Right cardiac atrium (tissue), 5 donors: ENCODE results near the gene DNMT3A. TPM values are rescaled to one million over a fixed set of nuclear protein-coding genes. Genes with fewer than 3 reads are reported as not detected.
A peak's percentile ranks its signal among the peaks of the same experiment; 100 is the strongest.

Source experiments
- ATAC-seq, 2 donors: fragments of 200-7000 bp; cut with Tn5 transposase; one replicate each; pipeline versions ENCODE4 v1.8.0 to v1.9.1; 2020; ENCODE audit warnings: moderate library complexity in 2 of 2, mild to moderate bottlenecking in 1 of 2
- DNase-seq, 3 donors: peaks; one replicate each; pipeline ENCODE4 v3.0.0-alpha.2; 2020
- H3K27ac ChIP-seq: one replicate; pipeline ENCODE4 v1.5.1; 2013; ENCODE audit warnings: mild to moderate bottlenecking, low read length, control low read depth, moderate library complexity
- H3K27me3 ChIP-seq: one replicate; pipeline ENCODE4 v1.6.1; 2013; ENCODE audit not compliant: control insufficient read depth, insufficient read depth
- H3K4me1 ChIP-seq: one replicate; pipeline ENCODE4 v1.6.1; 2013; ENCODE audit warnings: low read length; ENCODE audit not compliant: control insufficient read depth, insufficient read depth
- H3K4me3 ChIP-seq: one replicate; pipeline ENCODE4 v1.5.1; 2013; ENCODE audit warnings: low read length, control low read depth
- H3K9me3 ChIP-seq: one replicate; pipeline ENCODE4 v1.6.1; 2013; ENCODE audit warnings: low read length; ENCODE audit not compliant: control insufficient read depth
- WGBS: extraction: QIAGEN DNeasy Blood & Tissue Kit; methylation state at CpG from one replicate; pipeline ENCODE4 v1.1.7; 2013; 5-methylcytosine and 5-hydroxymethylcytosine counted together
- intact Hi-C, 4 donors: fragments of 100-400 bp; cut with DNase I; formaldehyde crosslinking; loops; one replicate each; pipeline versions ENCODE4 v1.11.0 to v1.14.0; 2022 to 2023
- polyA plus RNA-seq: library from polyadenylated mRNA; stranded (reverse); fragments of 200-250 nt; gene quantifications from one replicate; pipeline ENCODE4 v1.2.3, GENCODE V29; 2013
- total RNA-seq, 4 donors: library from RNA; stranded (reverse); fragmentation: NEBNext Ultra II Directional; extraction: Animal tissue kit (Norgen Biotek cat#: 25700); gene quantifications; one replicate each; pipeline ENCODE4 v1.2.1, GENCODE V29; 2021
- donor health status: healthy with polysubstance abuse.
- donor health status: DM: no; HTN: yes; CAD: no.
- donor health status: DM: no; HTN: no; CAD: no.
- donor health status: DM: no; HTN: yes; CAD: no; lungs with severe emphysema.
- donor health status: DM: yes; HTN: yes; CAD: no.

DNMT3A gene
- total and polyA plus RNA-seq, 5 donors, result 9.9 to 22.9 (median 20.2) TPM

DNA sequence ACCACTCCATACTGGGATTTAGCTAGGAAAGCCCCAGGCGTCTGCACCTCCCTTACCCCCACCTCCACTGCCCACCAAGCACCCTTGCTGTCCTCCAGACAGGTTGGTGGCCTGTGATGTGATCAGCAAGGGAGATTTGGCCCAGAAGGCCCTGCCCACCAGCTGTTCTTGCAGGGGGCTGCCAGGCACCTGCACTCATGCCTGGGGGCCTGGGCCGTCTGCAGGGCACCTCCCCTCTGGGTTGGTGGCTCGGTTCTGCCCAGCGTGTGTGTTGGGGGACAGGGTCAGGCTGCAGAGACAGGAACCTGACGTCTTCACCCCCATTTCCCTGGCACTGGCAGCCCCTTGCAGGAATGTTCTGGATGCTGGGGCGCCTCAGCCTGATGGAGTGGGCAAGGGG lies 5.8 kb downstream of the DNMT3A start:
- peaks cover 14% of the 10 kb centered on the region for H3K4me1 ChIP-seq

DNA sequence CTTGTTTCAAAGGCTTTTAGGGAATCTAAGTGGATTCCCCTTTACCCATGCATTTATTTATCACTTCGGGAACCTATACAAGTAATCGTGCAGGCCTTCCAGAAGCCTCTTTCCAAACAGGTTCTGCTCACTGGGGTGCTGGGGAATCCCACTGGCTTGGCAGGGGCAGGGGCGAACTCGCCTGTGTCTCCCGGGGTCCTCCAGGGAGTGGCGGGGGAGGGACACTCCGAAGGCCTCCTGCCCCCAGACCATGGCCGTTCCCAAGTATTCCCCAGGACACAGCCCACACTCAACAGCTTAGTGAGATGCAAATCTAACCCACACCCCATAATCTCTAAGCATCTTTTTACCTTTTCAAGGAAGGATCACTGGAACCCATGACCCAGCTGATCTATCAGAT lies 6.5 kb downstream of the DNMT3A start:
- no peaks in the 10 kb centered on the region for H3K9me3 ChIP-seq
- intact Hi-C loops, result loop anchor here in 1 of 4 donors (10.0 kb wide), 1 partner anchor 60 kb away; no protein-coding TSS in a partner anchor
- DNase-seq (no peak), ATAC-seq (no peak)
- peaks cover 14% of the 10 kb centered on the region for H3K4me1 ChIP-seq
- H3K27ac ChIP-seq, result no peak overlapping the region
- no peaks in the 10 kb centered on the region for H3K27me3 ChIP-seq
- H3K4me3 ChIP-seq, result no peak overlapping the region
- WGBS, result 78% methylated on average over 8 of the region's 8 CpGs

More for the DNA sequence above, 5.8 kb downstream of the DNMT3A start:
- ATAC-seq (no peak), DNase-seq (no peak)
- WGBS, result 65% methylated on average over 6 of the region's 6 CpGs
- Histone ChIP-seq H3K27me3 (no peaks in the 10 kb centered on the region), H3K27ac (no peak overlapping the region), H3K4me3 (no peak overlapping the region), H3K9me3 (no peaks in the 10 kb centered on the region)
- intact Hi-C loops, result loop anchor here in 1 of 4 donors (10.0 kb wide), 1 partner anchor 61 kb away; no protein-coding TSS in a partner anchor

DNA sequence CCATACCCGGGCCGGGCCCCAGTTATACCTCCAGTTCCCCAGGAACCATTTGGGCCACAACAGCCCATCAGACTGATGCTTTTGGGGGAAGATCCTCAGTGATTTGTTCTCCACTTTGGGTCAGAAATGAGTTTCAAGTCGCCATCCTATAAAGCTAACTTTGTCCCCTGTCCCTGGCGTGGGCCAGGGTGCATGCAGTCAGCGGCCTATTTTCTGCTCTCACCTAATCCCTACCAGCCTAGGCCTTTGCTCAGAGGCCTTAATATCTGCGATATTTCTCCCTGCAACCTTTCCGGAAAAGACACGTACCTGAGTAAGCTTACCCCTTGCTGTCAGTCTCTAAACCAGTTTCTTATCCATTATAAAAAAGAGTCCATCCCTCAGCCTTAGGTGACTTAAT lies 7.2 kb downstream of the DNMT3A start:
- intact Hi-C loops, result loop anchor here in 1 of 4 donors (10.0 kb wide), 1 partner anchor 60 kb away; no protein-coding TSS in a partner anchor
- no peak overlapping the region for H3K27ac ChIP-seq
- 86% methylated on average over 8 of the region's 8 CpGs for WGBS
- ATAC-seq (no peak), DNase-seq (no peak)
- H3K27me3 ChIP-seq, result no peaks in the 10 kb centered on the region
- H3K4me1 ChIP-seq, result peaks cover 10% of the 10 kb centered on the region
- no peaks in the 10 kb centered on the region for H3K9me3 ChIP-seq
- H3K4me3 ChIP-seq, result no peak overlapping the region

DNA sequence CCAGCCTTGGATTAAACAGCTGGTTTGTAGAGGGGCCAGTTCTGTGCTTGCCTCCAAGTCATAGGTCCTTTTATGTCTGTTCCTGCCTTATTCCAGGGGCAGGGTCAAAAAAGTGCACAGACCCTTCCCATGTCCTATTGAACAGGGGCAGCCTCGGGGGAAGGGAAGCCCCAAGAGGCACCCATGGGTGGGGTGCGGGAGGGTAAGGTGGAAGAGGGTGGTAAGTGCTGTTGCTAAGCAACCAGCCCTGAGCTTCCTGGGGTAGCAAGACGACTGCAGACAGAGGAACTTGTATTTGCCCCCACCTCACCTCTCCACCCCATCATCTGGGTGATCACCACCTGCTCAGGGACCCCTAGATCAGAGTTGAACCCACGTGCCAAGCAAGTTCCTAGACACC lies 7.7 kb downstream of the DNMT3A start:
- Histone ChIP-seq H3K9me3 (no peaks in the 10 kb centered on the region), H3K4me1 (peaks cover 10% of the 10 kb centered on the region), H3K4me3 (no peak overlapping the region), H3K27ac (peak overlapping the region; percentile 21), H3K27me3 (no peaks in the 10 kb centered on the region)
- 61% methylated on average over 4 of the region's 4 CpGs for WGBS
- no peak for ATAC-seq
- no peak for DNase-seq
- intact Hi-C loops, result loop anchor here in 1 of 4 donors (10.0 kb wide), 1 partner anchor 59 kb away; no protein-coding TSS in a partner anchor

DNA sequence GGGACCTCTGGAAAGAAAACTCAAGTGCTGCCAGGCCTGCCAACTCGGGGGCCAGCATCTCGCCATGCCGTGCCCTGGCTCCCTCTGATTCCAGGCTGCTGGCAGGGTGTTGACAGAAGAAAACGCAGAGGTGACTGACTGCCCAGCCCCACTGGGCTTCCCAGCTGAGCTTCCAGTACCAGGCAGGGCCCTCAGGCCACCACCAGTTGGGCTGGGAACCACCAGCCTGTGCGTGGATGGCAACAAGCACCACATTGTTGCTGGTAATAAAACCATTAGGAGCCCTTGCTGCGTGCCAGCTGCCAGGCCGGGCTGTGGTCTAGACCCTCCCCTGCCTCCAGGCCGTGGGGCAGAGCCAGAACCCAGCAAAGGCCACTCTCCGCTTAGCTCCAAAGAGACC lies 9.2 kb downstream of the DNMT3A start:
- peak overlapping the region; percentile 62 for H3K27ac ChIP-seq
- DNase-seq, result peak in 2 of 3 donors; percentile 71 to 78
- no peak overlapping the region for H3K4me3 ChIP-seq
- H3K9me3 ChIP-seq, result no peaks in the 10 kb centered on the region
- H3K4me1 ChIP-seq, result peaks cover 10% of the 10 kb centered on the region
- ATAC-seq, result peak; percentile 38 to 49
- WGBS, result 69% methylated on average over 9 of the region's 9 CpGs
- intact Hi-C loops, result loop anchor here in 1 of 4 donors (10.0 kb wide), 1 partner anchor 58 kb away; no protein-coding TSS in a partner anchor
- no peaks in the 10 kb centered on the region for H3K27me3 ChIP-seq

DNA sequence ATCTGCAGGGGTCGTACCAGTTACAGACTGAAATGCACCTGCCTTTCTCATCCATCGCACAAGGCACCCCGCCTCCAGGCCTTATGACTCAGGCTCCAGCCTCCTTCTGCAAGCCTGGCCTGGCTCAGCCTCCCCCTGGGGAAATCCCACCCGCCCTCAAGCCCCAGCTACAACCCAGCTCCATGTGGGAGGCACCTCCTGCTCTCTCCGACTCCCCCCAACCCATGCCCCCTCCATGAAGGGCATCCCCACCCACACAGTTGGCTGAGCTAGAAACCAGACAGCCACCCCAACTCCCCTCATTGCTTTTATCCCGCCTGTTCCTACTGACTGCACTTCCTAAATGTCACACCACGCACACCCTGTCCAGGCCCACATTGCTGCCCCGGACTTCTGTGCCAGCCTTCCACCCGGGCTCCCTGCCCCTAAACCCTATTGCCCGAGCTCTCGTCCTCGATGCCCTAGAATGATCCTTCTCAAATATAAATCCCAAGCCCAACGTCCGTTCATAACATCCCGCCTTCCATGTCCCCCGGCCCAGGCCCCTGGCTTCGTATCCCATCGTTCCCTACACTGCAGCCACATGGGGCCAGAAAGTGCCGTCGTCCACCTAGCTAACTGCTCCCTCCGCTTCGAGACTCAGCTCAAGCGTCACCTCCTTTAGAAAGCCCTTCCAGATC lies 9.9 kb downstream of the DNMT3A start:
- Histone ChIP-seq H3K4me3 (no peak overlapping the region), H3K27me3 (no peaks in the 10 kb centered on the region), H3K9me3 (no peaks in the 10 kb centered on the region), H3K4me1 (peaks cover 10% of the 10 kb centered on the region), H3K27ac (no peak overlapping the region)
- intact Hi-C loops, result loop anchor here in 1 of 4 donors (10.0 kb wide), 1 partner anchor 57 kb away; no protein-coding TSS in a partner anchor
- WGBS, result 85% methylated on average over 23 of the region's 23 CpGs
- ATAC-seq, result no peak
- DNase-seq, result no peak

DNA sequence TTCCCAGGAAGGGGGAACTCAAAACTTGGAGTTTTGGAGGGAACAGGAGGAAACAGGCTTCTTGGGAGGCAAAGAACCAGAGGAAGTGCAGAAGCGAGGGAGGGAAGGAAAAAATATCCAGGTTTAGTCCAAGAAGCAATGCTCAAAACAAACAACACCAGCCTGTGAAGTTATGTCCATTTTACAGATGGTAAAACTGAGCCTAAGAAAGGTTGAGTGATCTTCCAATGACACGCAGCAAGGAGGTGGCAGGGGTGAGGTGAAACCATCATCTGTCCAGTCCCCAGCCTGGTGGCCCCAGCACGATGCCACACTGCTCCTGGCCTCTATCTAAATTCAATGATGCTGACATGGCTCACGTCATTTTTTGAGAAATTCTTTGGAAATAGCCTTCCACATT lies 10.8 kb downstream of the DNMT3A start:
- Histone ChIP-seq H3K27ac (no peak overlapping the region), H3K4me1 (peaks cover 6% of the 10 kb centered on the region), H3K27me3 (no peaks in the 10 kb centered on the region), H3K4me3 (no peak overlapping the region), H3K9me3 (no peaks in the 10 kb centered on the region)
- intact Hi-C loops, result loop anchor here in 1 of 4 donors (10.0 kb wide), 1 partner anchor 56 kb away; no protein-coding TSS in a partner anchor
- DNase-seq (no peak), ATAC-seq (no peak)
- 86% methylated on average over 4 of the region's 4 CpGs for WGBS

DNA sequence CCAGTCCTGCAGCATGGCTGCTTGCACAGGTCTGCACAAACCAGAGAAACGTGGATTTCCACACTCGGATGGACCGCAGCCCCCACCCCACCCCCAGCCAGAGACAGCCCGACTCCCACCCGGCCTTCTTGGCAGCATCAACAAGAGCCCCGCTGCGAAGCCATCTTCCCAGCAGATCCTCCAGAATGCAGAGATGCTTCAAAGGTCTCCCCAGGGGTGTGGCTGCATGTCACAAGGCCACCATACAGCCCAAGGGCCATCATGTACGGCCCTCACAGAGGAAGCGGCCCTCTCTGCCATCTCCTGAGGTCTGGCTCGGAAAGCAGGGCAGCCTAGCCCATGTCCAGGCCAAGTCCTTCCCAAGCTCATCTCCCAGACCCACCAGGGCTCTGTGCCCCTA lies 11.5 kb downstream of the DNMT3A start:
- WGBS, result 75% methylated on average over 10 of the region's 10 CpGs
- no peaks in the 10 kb centered on the region for H3K27me3 ChIP-seq
- ATAC-seq, result no peak
- DNase-seq, result no peak
- intact Hi-C loops, result loop anchor here in 1 of 4 donors (10.0 kb wide), 1 partner anchor 55 kb away; no protein-coding TSS in a partner anchor
- no peak overlapping the region for H3K4me3 ChIP-seq
- H3K27ac ChIP-seq, result no peak overlapping the region
- H3K4me1 ChIP-seq, result peaks cover 6% of the 10 kb centered on the region
- H3K9me3 ChIP-seq, result no peaks in the 10 kb centered on the region

DNA sequence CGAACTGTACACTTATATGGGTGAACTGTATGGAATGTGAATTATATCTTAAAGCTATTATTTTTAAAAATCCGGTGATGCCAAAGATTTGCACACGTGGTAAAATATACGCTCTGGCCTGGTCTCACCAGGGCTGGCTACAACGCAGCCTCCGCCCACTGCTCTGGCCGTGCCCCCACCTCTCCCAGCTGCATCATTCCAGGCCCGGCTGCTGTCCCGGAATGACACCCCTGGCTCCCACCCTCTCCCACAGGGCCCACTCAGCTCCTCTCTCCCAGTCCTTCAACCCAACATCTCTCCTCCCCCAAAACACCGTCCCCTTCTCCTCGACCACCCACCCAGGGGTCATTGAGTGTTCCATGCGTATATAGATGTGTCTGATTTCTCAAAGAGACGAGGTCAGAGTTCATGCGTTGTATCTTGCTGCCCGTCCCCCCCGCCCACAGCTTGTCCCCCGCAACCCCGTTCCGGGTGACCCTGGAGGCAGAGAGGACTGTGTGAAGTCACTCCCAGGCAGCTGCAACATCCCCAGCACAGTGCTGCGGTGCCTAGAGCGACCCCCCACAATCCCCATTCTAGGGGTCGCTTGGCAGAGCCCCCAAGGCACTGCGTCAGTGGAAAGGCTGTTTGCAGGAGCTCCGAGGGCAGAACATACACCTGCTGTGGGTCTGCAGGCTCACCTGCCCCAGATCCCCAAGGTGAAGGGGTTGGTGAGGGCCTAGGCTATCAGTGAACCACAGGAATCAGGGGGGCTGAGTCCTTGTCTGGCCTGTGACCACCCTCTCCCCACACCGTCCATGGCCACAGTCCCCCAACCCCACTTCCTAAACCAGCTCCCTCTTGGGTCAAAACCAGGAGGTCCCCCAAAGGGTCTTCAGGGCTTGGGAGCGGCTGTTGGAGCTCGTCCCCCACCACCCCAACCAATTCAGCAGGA lies 13.3 kb downstream of the DNMT3A start:
- ATAC-seq (peak in 1 of 2 donors; percentile 40), DNase-seq (peak in 2 of 3 donors; percentile 73)
- H3K4me1 ChIP-seq, result peaks cover 11% of the 10 kb centered on the region
- H3K27me3 ChIP-seq, result no peaks in the 10 kb centered on the region
- intact Hi-C loops, result no loop called here
- H3K27ac ChIP-seq, result no peak overlapping the region
- H3K4me3 ChIP-seq, result no peak overlapping the region
- 69% methylated on average over 27 of the region's 27 CpGs for WGBS
- H3K9me3 ChIP-seq, result no peaks in the 10 kb centered on the region

DNA sequence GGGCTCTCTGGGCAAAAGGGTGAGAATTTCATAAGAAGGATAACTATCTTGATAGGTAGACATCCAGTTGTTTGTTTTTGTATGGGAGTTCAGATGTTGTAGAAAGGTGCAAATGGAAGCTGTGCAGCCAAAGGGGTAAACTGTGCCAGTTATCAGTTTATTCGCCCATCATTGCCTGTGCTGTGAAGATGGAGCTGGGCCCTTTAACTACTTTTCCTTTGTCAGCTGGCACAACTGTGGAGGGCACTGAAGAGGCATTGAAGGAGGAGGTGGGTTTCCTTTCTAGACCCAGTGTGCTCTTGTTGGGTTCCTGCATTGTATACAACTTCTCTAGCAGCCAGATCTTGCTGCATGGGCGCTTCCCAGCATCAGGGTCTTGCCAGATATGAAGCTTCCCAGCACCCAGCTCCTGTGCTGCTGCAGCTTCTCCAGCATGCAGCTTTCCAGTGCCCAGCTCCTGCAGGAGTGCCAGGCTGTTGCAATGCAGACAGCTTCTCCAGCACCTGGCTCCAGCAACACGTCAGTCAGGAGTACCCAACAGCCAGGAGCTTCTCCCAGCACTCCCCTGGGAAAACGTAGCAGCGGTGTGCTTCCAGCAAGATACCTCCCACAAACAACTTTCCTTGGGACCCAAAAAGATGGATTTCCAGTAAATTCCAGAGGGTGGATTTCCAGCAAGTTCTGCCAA lies 15.3 kb downstream of the DNMT3A start:
- DNase-seq, result peak in 1 of 3 donors; percentile 33
- intact Hi-C loops, result no loop called here
- peaks cover 9% of the 10 kb centered on the region for H3K4me1 ChIP-seq

More for the DNA sequence above, 15.3 kb downstream of the DNMT3A start:
- ATAC-seq, result no peak
- Histone ChIP-seq H3K4me3 (no peak overlapping the region), H3K27me3 (no peaks in the 10 kb centered on the region), H3K9me3 (no peaks in the 10 kb centered on the region), H3K27ac (no peak overlapping the region)
- 97% methylated on average over 5 of the region's 5 CpGs for WGBS
